ENCODE results near the gene PHACTR1.
A peak's percentile ranks its signal among the peaks of the same experiment; 100 is the strongest.

The PHACTR1 gene

DNA sequence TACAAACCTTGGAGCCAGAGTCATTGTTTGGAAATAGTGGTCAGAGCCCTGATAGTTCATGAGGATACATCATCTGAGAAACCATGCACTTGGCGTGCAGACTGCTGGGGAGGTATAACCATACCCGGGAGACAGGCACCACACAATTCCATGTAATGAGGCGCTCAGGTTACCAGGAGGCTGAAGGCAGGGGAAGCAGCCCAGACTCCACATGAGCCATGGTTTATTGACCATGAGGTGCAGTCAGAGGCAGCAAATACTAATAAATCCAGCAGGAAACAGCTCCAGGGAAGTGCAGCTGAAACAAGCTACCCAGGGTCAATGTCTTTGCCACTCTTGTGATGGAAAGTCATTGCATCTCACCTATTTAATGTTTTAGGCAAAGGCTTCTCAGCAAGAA lies 455.7 kb downstream of the PHACTR1 start:
- Histone ChIP-seq H3K27me3 (no peaks in the 10 kb centered on the region), H3K9me3 (no peaks in the 10 kb centered on the region), H3K36me3 (no peaks in the 10 kb centered on the region), H3K4me1 (ENCODE audit: control insufficient read depth in 1 of 2, insufficient read depth in 1 of 2, low read depth in 1 of 2, low read length in 1 of 2) (no peaks in the 10 kb centered on the region), H3K4me3 (ENCODE audit: low read depth in 1 of 2, low read length in 1 of 2) (no peak overlapping the region), H3K27ac (no peak overlapping the region)
- TF ChIP-seq CTCF (IDR thresholded peaks at IDR 0.05): no peak

DNA sequence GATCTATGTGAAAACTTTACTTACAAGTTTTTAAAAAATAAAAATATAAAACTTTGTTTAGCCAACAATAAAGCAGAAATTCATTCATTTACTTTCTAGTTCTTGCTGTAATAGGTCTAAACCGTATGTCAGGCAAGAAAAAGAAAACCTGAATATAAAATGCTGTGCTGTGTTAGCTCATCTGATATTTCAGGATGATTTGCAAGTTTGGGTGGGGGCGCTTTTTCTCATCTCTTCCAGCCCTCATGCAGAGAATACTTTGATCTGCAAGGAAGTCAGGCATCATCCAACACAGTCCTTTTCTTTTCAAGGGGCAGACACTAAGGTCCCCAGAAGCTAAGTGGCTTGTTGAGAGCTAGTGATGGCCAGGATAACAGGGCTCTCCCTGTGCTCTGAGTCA lies 458.5 kb downstream of the PHACTR1 start:
- H3K4me1 ChIP-seq (ENCODE audit: control insufficient read depth in 1 of 2, insufficient read depth in 1 of 2, low read depth in 1 of 2, low read length in 1 of 2): peaks cover 6 to 11% of the 10 kb centered on the region in 2 experiments
- H3K36me3 ChIP-seq: no peaks in the 10 kb centered on the region
- H3K27me3 ChIP-seq: no peaks in the 10 kb centered on the region
- H3K9me3 ChIP-seq: no peaks in the 10 kb centered on the region
- H3K27ac ChIP-seq: no peak overlapping the region
- H3K4me3 ChIP-seq (ENCODE audit: low read depth in 1 of 2, low read length in 1 of 2): no peak overlapping the region
- no peak for TF ChIP-seq CTCF (IDR thresholded peaks at IDR 0.05)

GRCh38 chr6:13175759-13176158 lies 459.2 kb downstream of the PHACTR1 start:
- Histone ChIP-seq H3K4me1 (ENCODE audit: control insufficient read depth in 1 of 2, insufficient read depth in 1 of 2, low read depth in 1 of 2, low read length in 1 of 2) (peaks cover 6 to 14% of the 10 kb centered on the region in 2 experiments), H3K27me3 (no peaks in the 10 kb centered on the region), H3K4me3 (ENCODE audit: low read depth in 1 of 2, low read length in 1 of 2) (no peak overlapping the region), H3K36me3 (no peaks in the 10 kb centered on the region), H3K27ac (no peak overlapping the region), H3K9me3 (no peaks in the 10 kb centered on the region)
- TF ChIP-seq CTCF (IDR thresholded peaks at IDR 0.05): no peak

- Histone ChIP-seq H3K27ac (no peak overlapping the region), H3K4me1 (ENCODE audit: control insufficient read depth in 1 of 2, insufficient read depth in 1 of 2, low read depth in 1 of 2, low read length in 1 of 2) (peaks cover 6 to 14% of the 10 kb centered on the region in 2 experiments), H3K36me3 (no peaks in the 10 kb centered on the region), H3K9me3 (no peaks in the 10 kb centered on the region), H3K27me3 (no peaks in the 10 kb centered on the region), H3K4me3 (ENCODE audit: low read depth in 1 of 2, low read length in 1 of 2) (no peak overlapping the region)
- no peak for TF ChIP-seq CTCF (IDR thresholded peaks at IDR 0.05)
Observed at GRCh38 chr6:13177664-13178063, 461.1 kb downstream of the PHACTR1 start.

DNA sequence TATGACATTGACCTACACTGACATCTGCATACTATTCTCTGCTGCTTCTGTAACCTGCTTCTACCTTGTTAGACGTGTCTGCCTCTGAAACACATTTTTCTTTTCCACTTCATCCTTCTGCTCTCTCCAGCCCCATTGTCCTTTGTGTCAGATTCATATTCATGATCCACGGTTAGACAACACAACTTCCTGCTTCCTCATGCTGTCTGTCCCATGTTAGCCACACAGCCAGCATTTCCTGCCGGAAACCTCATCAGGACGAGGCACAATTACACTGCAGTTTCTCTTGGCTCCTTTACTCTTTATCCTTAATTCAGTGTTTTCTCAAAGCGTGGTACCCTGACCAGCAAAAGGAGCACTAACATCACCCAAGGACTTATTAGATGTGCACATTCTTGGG lies 461.5 kb downstream of the PHACTR1 start:
- Histone ChIP-seq H3K36me3 (no peaks in the 10 kb centered on the region), H3K9me3 (no peaks in the 10 kb centered on the region), H3K4me3 (ENCODE audit: low read depth in 1 of 2, low read length in 1 of 2) (no peak overlapping the region), H3K27ac (peak overlapping the region; percentile 31), H3K4me1 (ENCODE audit: control insufficient read depth in 1 of 2, insufficient read depth in 1 of 2, low read depth in 1 of 2, low read length in 1 of 2) (peaks cover 6 to 14% of the 10 kb centered on the region in 2 experiments), H3K27me3 (no peaks in the 10 kb centered on the region)
- TF ChIP-seq CTCF (IDR thresholded peaks at IDR 0.05): no peak

- H3K27ac ChIP-seq: no peak overlapping the region
- H3K4me1 ChIP-seq (ENCODE audit: control insufficient read depth in 1 of 2, insufficient read depth in 1 of 2, low read depth in 1 of 2, low read length in 1 of 2): peaks cover 6 to 14% of the 10 kb centered on the region in 2 experiments
- H3K27me3 ChIP-seq: no peaks in the 10 kb centered on the region
- TF ChIP-seq CTCF (IDR thresholded peaks at IDR 0.05): no peak
- no peak overlapping the region for H3K4me3 ChIP-seq (ENCODE audit: low read depth in 1 of 2, low read length in 1 of 2)
- H3K36me3 ChIP-seq: no peaks in the 10 kb centered on the region
- H3K9me3 ChIP-seq: no peaks in the 10 kb centered on the region
Observed at GRCh38 chr6:13180538-13180937, 464.0 kb downstream of the PHACTR1 start.
